Endothelial cell of umbilical vein (primary cell): ENCODE measurements around the gene KRT74. TPM values are rescaled to one million over a fixed set of nuclear protein-coding genes. Genes with fewer than 3 reads are reported as not detected.

Experiments used
- BruUV-seq: library from RNA; stranded (reverse); fragments of 400-500 nt; replicated peaks from 2 replicates; lab custom pipeline; 2021; lab: Mats Ljungman, UMichigan
- CTCF ChIA-PET: fragments of 300-600, 350-600 bp; sonication (Branson Sonifier 250); formaldehyde crosslinking; loops from one replicate; lab custom pipeline; 2021; ENCODE audit warnings: antibody characterized with exemption, inconsistent platforms; lab: Charles Lee
- POLR2A ChIA-PET: fragments of 300-600, 350-600 bp; sonication (Branson Sonifier 250); formaldehyde crosslinking; loops from one replicate; lab custom pipeline; 2021; ENCODE audit warnings: antibody characterized with exemption, inconsistent platforms; lab: Charles Lee
- DNase-seq: peaks from one replicate; pipeline ENCODE4 v3.0.0-alpha.2; 2011; ENCODE audit warnings: low read depth, low spot score
- FAIRE-seq: peaks from 2 replicates; lab custom pipeline; 2011; peaks lifted over from hg19 to GRCh38; lab: Jason Lieb, UNC
- H2AFZ ChIP-seq: 2 replicates; pipeline ENCODE4 v1.6.0; 2012; ENCODE audit warnings: low read depth, low read length, control low read depth, inconsistent platforms
- H3K27ac ChIP-seq: 2 replicates; pipeline ENCODE4 v1.5.1; 2011; ENCODE audit warnings: low read depth, mild to moderate bottlenecking, control low read depth, low read length, moderate library complexity; ENCODE audit not compliant: insufficient read depth
- H3K27me3 ChIP-seq, 2 experiments: 2 replicates each; pipeline versions ENCODE4 v1.6.0 to v1.6.1; 2011; ENCODE audit warnings: low read length in 2 of 2, mixed read lengths in 1 of 2; ENCODE audit not compliant: control insufficient read depth in 2 of 2, insufficient read depth in 2 of 2
- H3K36me3 ChIP-seq, 2 experiments: 2 replicates in 1 of 2; 3 replicates in 1 of 2; pipeline ENCODE4 v1.5.1; 2011; ENCODE audit warnings: low read length in 2 of 2, mild to moderate bottlenecking in 1 of 2, moderate library complexity in 1 of 2; ENCODE audit not compliant: control insufficient read depth in 2 of 2, insufficient read depth in 2 of 2; ENCODE audit errors: extremely low read depth in 1 of 2
- H3K4me1 ChIP-seq: 3 replicates; pipeline ENCODE4 v1.5.1; 2011; ENCODE audit warnings: mild to moderate bottlenecking, low read length; ENCODE audit not compliant: control insufficient read depth, insufficient read depth; ENCODE audit errors: extremely low read depth
- H3K4me2 ChIP-seq: 2 replicates; pipeline ENCODE4 v1.6.1; 2011; ENCODE audit warnings: low read length, control low read depth, mixed read lengths; ENCODE audit not compliant: insufficient read depth
- H3K4me3 ChIP-seq, 3 experiments: fragments of 200-600 bp in 1 of 3; sonication (generic), shearing (Covaris generic) in 1 of 3; replicated peaks in 1 of 3; 2 replicates each; pipeline ENCODE4 v1.5.1; 2011 to 2016; ENCODE audit warnings: control low read depth in 3 of 3, low read length in 3 of 3, mild to moderate bottlenecking in 2 of 3, inconsistent platforms in 1 of 3, low read depth in 1 of 3, moderate library complexity in 1 of 3; ENCODE audit not compliant: insufficient read depth in 1 of 3
- H3K79me2 ChIP-seq: 2 replicates; pipeline ENCODE4 v1.6.0; 2012; ENCODE audit warnings: low read length, inconsistent platforms; ENCODE audit not compliant: control insufficient read depth, insufficient read depth
- H3K9ac ChIP-seq: replicated peaks from 2 replicates; pipeline ENCODE3; 2011; ENCODE audit warnings: low read length, control low read depth; ENCODE audit not compliant: insufficient read depth; ENCODE audit errors: extremely low read depth
- H3K9me1 ChIP-seq: replicated peaks from 3 replicates; pipeline ENCODE4 v1.6.0; 2011; ENCODE audit warnings: mild to moderate bottlenecking, low read length; ENCODE audit not compliant: control insufficient read depth, insufficient read depth; ENCODE audit errors: extremely low read depth
- H3K9me3 ChIP-seq: replicated peaks from 2 replicates; pipeline ENCODE4 v1.5.1; 2012; ENCODE audit warnings: low read length, inconsistent platforms; ENCODE audit not compliant: control insufficient read depth, insufficient read depth
- H4K20me1 ChIP-seq: replicated peaks from 2 replicates; pipeline ENCODE3; 2011; ENCODE audit warnings: mild to moderate bottlenecking, low read length; ENCODE audit not compliant: control insufficient read depth, insufficient read depth; ENCODE audit errors: extremely low read depth
- EZH2 ChIP-seq: IDR thresholded peaks from 2 replicates; pipeline ENCODE4 v1.6.1; 2012; ENCODE audit warnings: borderline replicate concordance, low read depth, mild to moderate bottlenecking, moderate library complexity, low read length, inconsistent platforms; ENCODE audit not compliant: severe bottlenecking
- FOS ChIP-seq: IDR thresholded peaks from 2 replicates; pipeline ENCODE4 v1.6.1; 2011; ENCODE audit warnings: mild to moderate bottlenecking, low read length, moderate library complexity, borderline replicate concordance; ENCODE audit not compliant: insufficient read depth
- GATA2 ChIP-seq: IDR thresholded peaks from 2 replicates; pipeline ENCODE4 v1.7.0; 2011; ENCODE audit warnings: low read depth, mild to moderate bottlenecking, moderate library complexity, mixed read lengths, low read length; ENCODE audit not compliant: insufficient read length, insufficient read depth
- JUN ChIP-seq: IDR thresholded peaks from 2 replicates; pipeline ENCODE4 v1.6.1; 2011; ENCODE audit warnings: borderline replicate concordance, low read depth; ENCODE audit not compliant: insufficient read length, insufficient read depth
- MYC ChIP-seq: IDR thresholded peaks from one replicate; pipeline ENCODE4 v1.6.1; 2011; ENCODE audit warnings: mild to moderate bottlenecking, low read depth, low read length
- POLR2A ChIP-seq: IDR thresholded peaks from 2 replicates; pipeline ENCODE4 v1.6.1; 2012; ENCODE audit warnings: low read depth, mild to moderate bottlenecking, control low read depth, low read length
- POLR2AphosphoS5 ChIP-seq: IDR thresholded peaks from 2 replicates; pipeline ENCODE4 v1.6.1; 2012; ENCODE audit warnings: low read depth, mild to moderate bottlenecking, control low read depth, low read length, moderate library complexity; ENCODE audit not compliant: insufficient read depth
- dilution Hi-C: fragments of 300-500 bp; cut with MboI; formaldehyde crosslinking; loops from one replicate; pipeline ENCODE4 v1.15.0; 2019; ENCODE audit warnings: low sequenced_read_pairs; ENCODE audit not compliant: extremely low pct_ligation_motif_present
- intact Hi-C: fragments of 100-400 bp; cut with micrococcal nuclease; formaldehyde crosslinking; loops from one replicate; pipeline ENCODE4 v1.10.0; 2022
- polyA plus RNA-seq, 4 experiments: library from polyadenylated mRNA; depleted of rRNA in 3 of 4; stranded (reverse) in 3 of 4; unstranded in 1 of 4; fragments of >200 nt; gene quantifications; 2 replicates each; pipeline versions ENCODE4 v1.2.1 to v1.2.3, GENCODE V29; 2011 to 2012; ENCODE audit warnings: missing spikeins in 1 of 4
- total RNA-seq: library from RNA; stranded (reverse); gene quantifications from 2 replicates; pipeline ENCODE4 v1.2.3, GENCODE V29; 2021
- TF ChIP-seq, protein P1 (sequence below), 2 donors: IDR thresholded peaks; 1 replicate in 1 of 2; 2 replicates in 1 of 2; pipeline ENCODE4 v1.5.1; 2011; ENCODE audit warnings: low read length in 2 of 2, mild to moderate bottlenecking in 2 of 2, moderate library complexity in 2 of 2, control low read depth in 1 of 2, inconsistent platforms in 1 of 2, low read depth in 1 of 2; ENCODE audit not compliant: insufficient read depth in 1 of 2; ENCODE audit errors: extremely low read depth in 1 of 2
- TF ChIP-seq, protein P2 (sequence below): IDR thresholded peaks from 2 replicates; pipeline ENCODE4 v1.6.1; 2011; ENCODE audit not compliant: insufficient read depth, insufficient read length

KRT74 gene
- total and polyA plus RNA-seq, 2 donors (not counting 3 experiments of a cell fraction or from before 2014, with no cell fraction given) = not detected

GRCh38 chr12:52525661-52526499 lies 47.8 kb downstream of the KRT74 start:
- Histone ChIP-seq H4K20me1 (no peaks in the 10 kb centered on the region), H3K4me1 (no peaks in the 10 kb centered on the region), H3K4me2 (no peak overlapping the region), H3K27ac (no peak overlapping the region), H3K27me3 (no peaks in the 10 kb centered on the region), H3K9ac (no peak overlapping the region), H3K9me1 (no peaks in the 10 kb centered on the region), H3K9me3 (no peaks in the 10 kb centered on the region), H3K4me3 (no peak overlapping the region), H3K36me3 (no peaks in the 10 kb centered on the region), H2AFZ (no peak overlapping the region), H3K79me2 (no peaks in the 10 kb centered on the region)
- BruUV-seq = no TSS peak
- dilution Hi-C loops = no loop called here
- no peak for TF ChIP-seq EZH2
- TF ChIP-seq MYC = no peak
- TF ChIP-seq GATA2 = no peak
- TF ChIP-seq, protein P1, sequence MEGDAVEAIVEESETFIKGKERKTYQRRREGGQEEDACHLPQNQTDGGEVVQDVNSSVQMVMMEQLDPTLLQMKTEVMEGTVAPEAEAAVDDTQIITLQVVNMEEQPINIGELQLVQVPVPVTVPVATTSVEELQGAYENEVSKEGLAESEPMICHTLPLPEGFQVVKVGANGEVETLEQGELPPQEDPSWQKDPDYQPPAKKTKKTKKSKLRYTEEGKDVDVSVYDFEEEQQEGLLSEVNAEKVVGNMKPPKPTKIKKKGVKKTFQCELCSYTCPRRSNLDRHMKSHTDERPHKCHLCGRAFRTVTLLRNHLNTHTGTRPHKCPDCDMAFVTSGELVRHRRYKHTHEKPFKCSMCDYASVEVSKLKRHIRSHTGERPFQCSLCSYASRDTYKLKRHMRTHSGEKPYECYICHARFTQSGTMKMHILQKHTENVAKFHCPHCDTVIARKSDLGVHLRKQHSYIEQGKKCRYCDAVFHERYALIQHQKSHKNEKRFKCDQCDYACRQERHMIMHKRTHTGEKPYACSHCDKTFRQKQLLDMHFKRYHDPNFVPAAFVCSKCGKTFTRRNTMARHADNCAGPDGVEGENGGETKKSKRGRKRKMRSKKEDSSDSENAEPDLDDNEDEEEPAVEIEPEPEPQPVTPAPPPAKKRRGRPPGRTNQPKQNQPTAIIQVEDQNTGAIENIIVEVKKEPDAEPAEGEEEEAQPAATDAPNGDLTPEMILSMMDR (IDR thresholded peaks at IDR 0.05; ENCODE audit: extremely low read depth in 1 of 2, insufficient read depth in 1 of 2, low read depth in 1 of 2, low read length in 2 of 2) = no peak
- TF ChIP-seq POLR2A = no peak
- TF ChIP-seq FOS = no peak
- TF ChIP-seq JUN = no peak
- TF ChIP-seq, protein P2, sequence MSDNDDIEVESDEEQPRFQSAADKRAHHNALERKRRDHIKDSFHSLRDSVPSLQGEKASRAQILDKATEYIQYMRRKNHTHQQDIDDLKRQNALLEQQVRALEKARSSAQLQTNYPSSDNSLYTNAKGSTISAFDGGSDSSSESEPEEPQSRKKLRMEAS = no peak
- no peak for TF ChIP-seq POLR2AphosphoS5
- intact Hi-C loops = no loop called here
- POLR2A ChIA-PET = no interaction called here
- no peak for DNase-seq
- FAIRE-seq = no peak
- CTCF ChIA-PET = no interaction called here
